M059J (cell line): ENCODE results near the gene ZNG1C. TPM values are rescaled to one million over a fixed set of nuclear protein-coding genes. Genes with fewer than 3 reads are reported as not detected.
"Not testable (repeated sequence)": the region's sequence is repeated elsewhere in the genome, so short reads cannot be mapped to it uniquely, and the experiment has no call there.

Experiments used
- DNase-seq: peaks from one replicate; pipeline ENCODE4 v3.0.0-alpha.2; 2012; ENCODE audit warnings: low read depth
- total RNA-seq: library from RNA; depleted of rRNA; stranded (reverse); fragments of >200 nt; shearing (Covaris generic); gene quantifications from 2 replicates; pipeline ENCODE4 v1.2.3, GENCODE V29; 2014; rRNA removed

Gene ZNG1C
- 26.3 and 44.5 TPM in 2 replicates for total RNA-seq

GRCh38 chr9:68241683-68242082, at the start of gene ZNG1C:
Gene ZNG1C (plus strand): TSS chr9:68241983. CDS start chr9:68242032, 49 bp downstream.
- DNase-seq: not testable (repeated sequence)

- DNase-seq: not testable (repeated sequence)
These were observed 654 bp downstream of the ZNG1C start for GRCh38 chr9:68242437-68242836.

GRCh38 chr9:68281041-68281440, 39.3 kb downstream of the ZNG1C start:
- DNase-seq: not testable (repeated sequence)

- not testable (repeated sequence) for DNase-seq
These were observed 60.8 kb downstream of the ZNG1C start, which contains the start of gene FOXD4L3 for GRCh38 chr9:68302567-68302966. Gene FOXD4L3 (plus strand): TSS chr9:68302867. CDS start chr9:68302952, 85 bp downstream.

- not testable (repeated sequence) for DNase-seq
These were observed 62.0 kb downstream of the ZNG1C start for GRCh38 chr9:68303771-68304170.

GRCh38 chr9:68304212-68304611, 62.4 kb downstream of the ZNG1C start:
- DNase-seq: not testable (repeated sequence)

GRCh38 chr9:68304777-68305176, 63.0 kb downstream of the ZNG1C start:
- DNase-seq: not testable (repeated sequence)

- not testable (repeated sequence) for DNase-seq
These were observed 64.0 kb downstream of the ZNG1C start for GRCh38 chr9:68305680-68306285.

GRCh38 chr9:68306391-68306964, 64.7 kb downstream of the ZNG1C start:
- not testable (repeated sequence) for DNase-seq

- DNase-seq: not testable (repeated sequence)
These were observed 65.3 kb downstream of the ZNG1C start for GRCh38 chr9:68307127-68307526.

- not testable (repeated sequence) for DNase-seq
These were observed 65.9 kb downstream of the ZNG1C start for GRCh38 chr9:68307654-68308053.

- not testable (repeated sequence) for DNase-seq
These were observed 69.4 kb downstream of the ZNG1C start for GRCh38 chr9:68311208-68311607.

- not testable (repeated sequence) for DNase-seq
These were observed 76.4 kb downstream of the ZNG1C start for GRCh38 chr9:68318209-68318608.

GRCh38 chr9:68323749-68324148, 82.0 kb downstream of the ZNG1C start:
- not testable (repeated sequence) for DNase-seq

GRCh38 chr9:68324518-68324917, 82.7 kb downstream of the ZNG1C start:
- DNase-seq: not testable (repeated sequence)

GRCh38 chr9:68329106-68329505, 87.3 kb downstream of the ZNG1C start:
- not testable (repeated sequence) for DNase-seq

- DNase-seq: not testable (repeated sequence)
These were observed 88.9 kb downstream of the ZNG1C start for GRCh38 chr9:68330531-68331173.

- DNase-seq: not testable (repeated sequence)
These were observed 90.3 kb downstream of the ZNG1C start for GRCh38 chr9:68332122-68332521.

- not testable (repeated sequence) for DNase-seq
These were observed 94.2 kb downstream of the ZNG1C start for GRCh38 chr9:68335935-68336334.

GRCh38 chr9:68336639-68337339, 95.0 kb downstream of the ZNG1C start:
- DNase-seq: not testable (repeated sequence)

- DNase-seq: not testable (repeated sequence)
These were observed 96.2 kb downstream of the ZNG1C start for GRCh38 chr9:68338000-68338399.
